Uterus (tissue), 2 donors: ENCODE results near the gene G6PC2.

Experiments
- POLR2A ChIP-seq, 2 donors: fragments of 450-650 bp; IDR thresholded peaks; one replicate each; pipeline ENCODE4 v1.6.1; 2016; ENCODE audit warnings: antibody characterized with exemption in 2 of 2, mild to moderate bottlenecking in 1 of 2, moderate library complexity in 1 of 2
- TF ChIP-seq, protein P1 (sequence below), 4 experiments: fragments of 200-600 bp in 2 of 4; fragments of 450-650 bp in 2 of 4; sonication (generic) in 2 of 4; IDR thresholded peaks; one replicate each; pipeline ENCODE4 v1.5.1; 2016 to 2019; ENCODE audit warnings: antibody characterized with exemption in 4 of 4, mild to moderate bottlenecking in 2 of 4, moderate library complexity in 1 of 4

DNA sequence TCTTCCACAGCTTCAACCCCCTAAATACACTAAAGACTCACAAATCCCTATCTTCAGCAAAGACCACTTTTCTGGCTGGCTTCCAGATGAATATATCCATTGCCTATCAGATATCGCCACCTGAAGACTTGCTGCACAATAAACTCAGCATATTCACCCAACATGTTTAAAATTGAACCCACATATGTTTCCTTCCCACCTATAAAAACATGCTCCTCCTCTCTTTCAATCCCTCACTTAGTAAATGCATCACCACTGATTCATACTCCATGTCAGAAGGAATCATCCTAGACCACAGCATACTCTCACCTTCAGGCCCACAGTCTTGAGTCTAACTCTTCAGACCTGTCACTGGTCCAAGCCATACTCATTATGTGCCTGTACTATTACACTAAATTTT, 16.1 kb upstream of the G6PC2 start:
- no peak for TF ChIP-seq POLR2A (IDR thresholded peaks at IDR 0.05)
- TF ChIP-seq, protein P1, sequence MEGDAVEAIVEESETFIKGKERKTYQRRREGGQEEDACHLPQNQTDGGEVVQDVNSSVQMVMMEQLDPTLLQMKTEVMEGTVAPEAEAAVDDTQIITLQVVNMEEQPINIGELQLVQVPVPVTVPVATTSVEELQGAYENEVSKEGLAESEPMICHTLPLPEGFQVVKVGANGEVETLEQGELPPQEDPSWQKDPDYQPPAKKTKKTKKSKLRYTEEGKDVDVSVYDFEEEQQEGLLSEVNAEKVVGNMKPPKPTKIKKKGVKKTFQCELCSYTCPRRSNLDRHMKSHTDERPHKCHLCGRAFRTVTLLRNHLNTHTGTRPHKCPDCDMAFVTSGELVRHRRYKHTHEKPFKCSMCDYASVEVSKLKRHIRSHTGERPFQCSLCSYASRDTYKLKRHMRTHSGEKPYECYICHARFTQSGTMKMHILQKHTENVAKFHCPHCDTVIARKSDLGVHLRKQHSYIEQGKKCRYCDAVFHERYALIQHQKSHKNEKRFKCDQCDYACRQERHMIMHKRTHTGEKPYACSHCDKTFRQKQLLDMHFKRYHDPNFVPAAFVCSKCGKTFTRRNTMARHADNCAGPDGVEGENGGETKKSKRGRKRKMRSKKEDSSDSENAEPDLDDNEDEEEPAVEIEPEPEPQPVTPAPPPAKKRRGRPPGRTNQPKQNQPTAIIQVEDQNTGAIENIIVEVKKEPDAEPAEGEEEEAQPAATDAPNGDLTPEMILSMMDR (IDR thresholded peaks at IDR 0.05) = no peak
